ENCODE results near the gene DLGAP5.

Gene DLGAP5

DNA sequence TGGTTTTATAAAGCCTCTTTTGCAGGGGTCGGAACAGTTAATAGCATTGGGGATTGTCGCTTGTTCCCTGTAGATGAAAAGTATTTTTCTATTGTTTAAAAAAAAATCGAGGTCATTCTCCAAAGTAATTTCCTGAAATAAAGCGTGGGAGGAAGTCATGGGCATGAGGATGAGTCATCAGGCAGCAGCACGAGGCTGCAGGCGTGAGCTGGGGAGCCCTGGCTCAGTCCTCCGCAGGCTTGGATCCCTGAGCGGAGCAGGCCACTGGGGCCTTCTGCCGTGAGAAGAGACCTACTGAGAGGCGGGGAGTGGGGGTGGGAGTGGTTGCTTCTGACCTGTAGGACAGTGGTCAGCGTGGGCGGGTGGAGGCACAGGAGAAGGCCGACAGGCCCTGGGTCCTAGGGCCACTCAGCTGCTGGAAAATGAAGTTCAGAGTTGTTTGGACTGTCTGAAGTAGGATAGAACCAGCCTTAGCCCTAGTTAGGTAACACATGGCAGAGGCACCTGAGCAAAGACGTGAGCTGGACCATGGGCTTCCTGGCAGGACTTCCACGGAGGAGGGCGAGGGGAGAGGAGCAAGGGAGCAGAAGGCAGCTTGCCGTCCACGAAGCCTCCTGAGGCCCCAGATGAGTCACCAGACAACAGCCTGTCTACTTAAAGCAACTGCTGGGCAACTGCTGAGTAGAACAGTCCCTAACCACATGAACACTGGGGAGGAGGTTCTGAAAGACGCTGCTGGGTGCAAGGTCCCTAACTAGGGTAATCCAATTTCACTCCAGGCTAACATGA, 83.4 kb downstream of the DLGAP5 start:
- peak; percentile 50 to 55 for DNase-seq

DNA sequence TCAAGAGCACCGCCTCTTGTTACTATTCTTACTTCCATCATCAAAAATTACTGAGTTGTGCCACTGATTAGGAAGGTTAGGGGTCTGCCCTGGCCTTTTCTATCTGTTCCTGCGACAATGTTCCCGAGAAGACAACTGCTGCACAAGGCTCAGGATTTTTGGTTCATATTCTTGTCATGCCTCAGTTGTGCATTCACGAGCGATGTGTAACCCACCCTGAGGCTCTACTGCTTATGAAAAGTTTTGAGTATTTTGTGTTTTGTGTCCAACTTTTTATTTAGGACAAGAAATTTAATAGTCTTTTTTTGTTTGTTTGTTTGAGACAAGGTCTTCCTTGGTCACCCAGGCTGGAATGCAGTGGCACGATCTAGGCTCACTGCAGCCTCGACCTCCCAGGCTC, 85.4 kb downstream of the DLGAP5 start:
- no peak for DNase-seq

DNA sequence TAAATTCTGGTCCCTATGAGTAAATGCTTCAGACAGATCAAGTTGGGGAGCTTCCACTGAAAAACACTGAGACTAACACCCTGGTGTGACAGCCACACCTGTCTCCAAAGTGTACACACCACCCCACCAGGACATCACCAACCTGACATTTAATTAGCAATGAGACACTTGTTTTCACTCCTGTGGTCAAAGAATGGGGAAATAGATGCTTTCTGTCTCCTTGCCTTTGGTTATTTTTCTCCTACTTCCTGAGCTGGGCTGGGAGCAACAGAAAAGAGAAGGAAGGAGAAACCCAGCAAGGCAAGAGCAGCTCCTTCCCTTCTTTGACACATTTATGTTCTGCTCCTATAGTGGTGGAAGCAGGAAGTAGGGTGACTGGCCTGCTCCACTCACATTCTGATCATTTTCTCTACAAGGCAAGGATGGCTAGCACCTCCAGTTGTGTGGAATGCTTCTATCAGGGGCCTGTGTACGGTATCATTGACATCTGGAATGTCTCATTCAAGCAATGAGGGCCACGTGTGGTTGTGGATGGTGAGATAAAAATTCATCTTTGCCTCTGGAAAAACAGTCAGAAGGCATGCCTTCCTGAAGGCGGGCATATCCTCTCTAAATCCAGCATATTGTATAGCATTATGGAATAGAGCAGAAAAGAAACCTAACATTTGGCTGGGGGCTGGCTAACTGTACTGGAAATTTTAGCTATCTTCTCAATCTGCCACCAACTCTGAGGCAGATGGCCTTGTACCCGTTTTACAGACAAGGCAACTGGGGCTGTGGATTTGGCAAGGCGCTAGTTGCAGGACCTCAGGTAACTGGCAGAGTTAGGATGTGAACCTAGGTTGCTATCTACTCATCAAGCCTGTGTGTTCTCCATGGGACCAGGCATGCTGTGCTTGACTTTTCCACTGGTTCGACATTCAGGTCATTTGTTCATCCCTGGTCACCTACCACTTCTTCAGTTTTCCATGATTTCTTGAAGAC, 87.1 kb downstream of the DLGAP5 start:
- DNase-seq = no peak

DNA sequence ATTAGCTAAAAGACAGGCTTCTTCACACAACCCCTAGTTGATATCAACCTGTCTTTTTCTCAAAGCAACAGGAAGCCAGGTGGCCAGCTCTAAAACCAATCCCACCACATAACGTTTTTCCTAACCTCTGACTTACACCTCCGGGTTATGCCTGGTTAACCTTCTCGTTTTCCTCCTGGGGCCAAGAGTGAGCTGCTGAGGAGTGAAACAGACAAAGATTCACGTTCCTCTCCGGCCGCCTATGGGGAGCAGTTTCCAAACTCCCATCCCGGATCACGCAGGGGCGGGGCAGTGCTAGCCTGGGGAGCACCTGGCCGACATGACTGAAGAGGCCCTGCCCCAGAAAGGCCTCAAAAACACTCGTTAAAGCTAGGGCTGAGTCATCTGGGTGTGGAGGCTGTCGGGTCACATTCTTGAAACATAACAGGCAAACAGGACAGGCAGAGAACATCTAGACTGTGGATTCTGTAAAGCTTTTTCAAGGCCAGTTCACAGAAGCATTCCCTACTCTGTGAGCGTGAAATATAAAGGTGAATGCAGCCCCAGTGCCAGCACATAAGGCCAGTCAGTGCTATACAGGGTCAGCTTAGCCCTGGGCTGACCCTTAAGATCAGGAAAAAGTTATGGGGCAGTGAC, 88.3 kb downstream of the DLGAP5 start:
- peak; percentile 24 to 69 for DNase-seq

DNA sequence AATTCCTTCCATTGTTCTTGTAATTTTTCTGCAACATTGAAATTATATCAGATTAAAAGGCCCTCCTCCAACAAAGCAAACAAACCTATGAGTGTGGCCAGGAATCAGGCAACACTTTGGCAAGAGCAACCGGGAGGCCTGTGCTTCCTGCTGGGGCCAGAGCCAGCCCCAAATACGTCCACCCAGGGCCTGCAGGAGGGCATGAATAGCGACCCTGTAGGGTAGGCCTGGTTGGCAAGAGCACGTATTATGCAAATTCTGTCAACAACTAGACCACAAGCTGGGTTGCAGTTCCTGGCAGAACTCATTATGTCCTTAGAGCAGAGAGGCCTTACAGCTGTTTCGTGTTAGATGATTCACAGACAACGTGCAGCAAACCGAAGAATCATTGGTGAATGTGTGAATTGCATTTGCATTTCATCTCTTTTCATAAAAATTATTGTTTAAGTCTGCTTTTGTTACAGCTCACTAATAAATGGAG, 89.2 kb downstream of the DLGAP5 start:
- no peak for DNase-seq

DNA sequence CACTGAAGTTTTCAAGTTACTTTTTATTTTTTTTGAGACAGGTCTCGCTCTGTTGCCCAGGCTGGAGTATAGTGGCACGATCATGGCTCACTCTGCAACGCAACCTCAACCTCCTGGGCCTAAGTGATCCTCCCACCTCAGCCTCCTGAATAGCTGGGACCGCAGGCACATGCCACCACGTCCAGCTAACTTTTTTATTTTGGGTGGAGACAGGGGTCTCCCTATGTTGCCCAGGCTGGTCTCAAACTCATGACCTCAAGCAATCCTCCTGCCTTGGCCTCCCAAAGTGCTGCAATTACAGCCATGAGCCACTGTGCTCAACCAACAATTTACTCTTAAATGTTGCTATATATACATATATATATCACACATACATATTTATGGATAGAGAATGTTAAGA, 89.7 kb downstream of the DLGAP5 start:
- DNase-seq = no peak

DNA sequence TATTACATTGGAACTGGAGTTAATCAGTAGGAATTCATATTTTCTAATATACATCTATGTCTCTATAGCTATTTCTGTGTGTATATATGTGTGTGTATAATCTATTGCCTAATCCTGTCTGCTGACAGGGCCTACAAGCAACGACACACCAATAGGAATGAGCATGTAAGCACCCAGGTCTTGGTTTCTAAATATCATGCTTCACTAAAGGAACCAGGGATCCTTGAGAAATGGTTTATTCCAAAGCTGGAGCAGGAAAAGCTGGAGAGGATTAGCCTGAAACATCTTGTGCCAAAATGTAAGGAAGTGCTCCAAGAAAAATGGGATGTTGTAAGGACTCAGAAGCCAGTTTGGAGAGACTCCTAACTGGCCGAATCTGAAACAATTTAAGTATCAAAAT, 91.6 kb downstream of the DLGAP5 start:
- no peak for DNase-seq

DNA sequence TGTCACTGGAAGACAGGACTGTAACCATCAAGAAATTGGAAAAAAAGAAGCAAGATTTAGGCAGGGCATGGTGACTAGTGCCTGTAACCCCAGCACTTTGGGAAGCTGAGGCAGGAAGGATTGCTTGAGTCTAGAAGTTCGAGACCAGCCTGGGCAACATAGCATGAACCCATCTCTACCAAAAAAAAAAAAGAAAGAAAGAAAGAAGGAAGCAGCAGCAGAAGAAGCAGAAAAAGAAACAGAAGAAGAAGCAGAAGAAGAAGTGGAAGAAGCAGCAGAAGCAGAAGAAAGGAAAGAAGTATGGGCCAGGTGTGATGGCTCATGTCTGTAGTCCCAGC, 92.9 kb downstream of the DLGAP5 start:
- no peak for DNase-seq

Data from SW 1271 (cell line).